Esophagus muscularis mucosa (tissue), 4 donors: Measurements from ENCODE around the gene KIAA2012. TPM values are rescaled to one million over a fixed set of nuclear protein-coding genes. Genes with fewer than 3 reads are reported as not detected.

Source experiments
- DNase-seq: peaks from one replicate; pipeline ENCODE4 v3.0.0-alpha.2; 2017; ENCODE audit errors: extremely low spot score
- H3K27ac ChIP-seq, 4 donors: fragments of 200-600 bp; sonication (generic); replicated peaks in 1 of 4; 1 replicate in 3 of 4; 2 replicates in 1 of 4; pipeline ENCODE4 v1.5.1; 2016 to 2019; ENCODE audit warnings: mild to moderate bottlenecking in 1 of 4
- H3K27me3 ChIP-seq, 4 donors: fragments of 200-600 bp; sonication (generic); one replicate each; pipeline versions ENCODE4 v1.5.1 to v1.6.0; 2016 to 2019
- H3K36me3 ChIP-seq, 4 donors: fragments of 200-600 bp; sonication (generic); one replicate each; pipeline ENCODE4 v1.5.1; 2016 to 2019
- H3K4me1 ChIP-seq, 4 donors: fragments of 200-600 bp; sonication (generic); one replicate each; pipeline ENCODE4 v1.5.1; 2016 to 2019
- H3K4me3 ChIP-seq, 4 donors: fragments of 200-600 bp; sonication (generic); 1 replicate in 2 of 4; 2 replicates in 2 of 4; pipeline ENCODE4 v1.5.1; 2016 to 2019; ENCODE audit warnings: mild to moderate bottlenecking in 4 of 4, moderate library complexity in 1 of 4
- H3K9me3 ChIP-seq, 4 donors: fragments of 200-600 bp; sonication (generic); 1 replicate in 3 of 4; 2 replicates in 1 of 4; pipeline ENCODE4 v1.5.1; 2016 to 2019
- CTCF ChIP-seq, 3 experiments: fragments of 200-600 bp in 2 of 3; fragments of 450-650 bp in 1 of 3; sonication (generic) in 2 of 3; IDR thresholded peaks; one replicate each; pipeline ENCODE4 v1.5.1; 2017 to 2019; ENCODE audit warnings: antibody characterized with exemption in 3 of 3, mild to moderate bottlenecking in 2 of 3, moderate library complexity in 1 of 3
- EP300 ChIP-seq: sonication (generic); formaldehyde crosslinking; IDR thresholded peaks from one replicate; pipeline ENCODE4 v1.6.1; 2017; ENCODE audit warnings: antibody characterized with exemption
- POLR2A ChIP-seq: fragments of 450-650 bp; IDR thresholded peaks from one replicate; pipeline ENCODE4 v1.6.1; 2017; ENCODE audit warnings: antibody characterized with exemption, moderate library complexity, mild to moderate bottlenecking, low read depth
- POLR2AphosphoS5 ChIP-seq, 2 donors: sonication (generic); formaldehyde crosslinking; IDR thresholded peaks; one replicate each; pipeline ENCODE4 v1.6.1; 2017; ENCODE audit warnings: antibody characterized with exemption in 2 of 2
- WGBS: methylation state at CpG from one replicate; pipeline ENCODE4 v1.1.5; 2018; 5-methylcytosine and 5-hydroxymethylcytosine counted together
- intact Hi-C: fragments of 100-400 bp; cut with DNase I; formaldehyde crosslinking; loops from one replicate; pipeline ENCODE4 v1.15.1; 2023
- total RNA-seq, 4 donors: library from RNA; depleted of rRNA; stranded (reverse); fragments of >200 nt; gene quantifications; one replicate each; pipeline versions ENCODE4 v1.1.0 to v1.2.1, GENCODE V29; 2016

Gene KIAA2012
- total RNA-seq, 4 donors from 2014 or later = 0.45 TPM; not detected in 3

- Histone ChIP-seq H3K27me3 (peaks cover 0 to 10% (median 0%) of the 10 kb centered on the region in 4 donors), H3K36me3 (no peaks in the 10 kb centered on the region), H3K9me3 (no peaks in the 10 kb centered on the region), H3K4me1 (peaks cover 14 to 54% (median 41%) of the 10 kb centered on the region in 4 donors), H3K4me3 (peak overlapping the region in 2 of 4 donors; percentile 70 to 78), H3K27ac (peak overlapping the region; percentile 96 to 99 (median 98))
- no peak for DNase-seq
- no peak for TF ChIP-seq POLR2AphosphoS5 (IDR thresholded peaks at IDR 0.05)
- TF ChIP-seq POLR2A = no peak
- no peak for TF ChIP-seq CTCF (IDR thresholded peaks at IDR 0.05)
- no peak for TF ChIP-seq EP300
- 47% methylated on average over 4 of the region's 4 CpGs for WGBS
- intact Hi-C loops = no loop called here
Observed at GRCh38 chr2:202040079-202040844, 32.8 kb upstream of the KIAA2012 start.

- Histone ChIP-seq H3K36me3 (no peaks in the 10 kb centered on the region), H3K27me3 (no peaks in the 10 kb centered on the region), H3K9me3 (no peaks in the 10 kb centered on the region), H3K4me1 (peaks cover 5 to 36% (median 30%) of the 10 kb centered on the region in 4 donors), H3K27ac (no peak overlapping the region), H3K4me3 (no peak overlapping the region)
- no peak for DNase-seq
- intact Hi-C loops = no loop called here
- TF ChIP-seq CTCF (IDR thresholded peaks at IDR 0.05) = no peak
- TF ChIP-seq POLR2A = no peak
- TF ChIP-seq EP300 = no peak
- no peak for TF ChIP-seq POLR2AphosphoS5 (IDR thresholded peaks at IDR 0.05)
- WGBS = 96% methylated on average over 5 of the region's 5 CpGs
Observed at GRCh38 chr2:202042444-202042843, 30.6 kb upstream of the KIAA2012 start.

- TF ChIP-seq CTCF (IDR thresholded peaks at IDR 0.05) = no peak
- no peak for TF ChIP-seq POLR2AphosphoS5 (IDR thresholded peaks at IDR 0.05)
- no peak for TF ChIP-seq EP300
- no peak for TF ChIP-seq POLR2A
- WGBS = 86% methylated on average over 6 of the region's 6 CpGs
Observed at GRCh38 chr2:202043475-202043874, 29.6 kb upstream of the KIAA2012 start.

GRCh38 chr2:202044777-202045176, 28.3 kb upstream of the KIAA2012 start:
- peaks cover 5 to 15% (median 14%) of the 10 kb centered on the region in 4 donors for H3K4me1 ChIP-seq
- H3K36me3 ChIP-seq = no peaks in the 10 kb centered on the region
- H3K9me3 ChIP-seq = no peaks in the 10 kb centered on the region
- TF ChIP-seq POLR2A (no peak), EP300 (no peak)
- H3K27ac ChIP-seq = no peak overlapping the region
- H3K4me3 ChIP-seq = no peak overlapping the region
- no peaks in the 10 kb centered on the region for H3K27me3 ChIP-seq
- intact Hi-C loops = no loop called here
- DNase-seq = no peak

More at GRCh38 chr2:202043475-202043874, 29.6 kb upstream of the KIAA2012 start:
- H3K4me1 ChIP-seq = peaks cover 5 to 27% (median 26%) of the 10 kb centered on the region in 4 donors
- no peak overlapping the region for H3K27ac ChIP-seq
- no peaks in the 10 kb centered on the region for H3K9me3 ChIP-seq
- no peak overlapping the region for H3K4me3 ChIP-seq
- intact Hi-C loops = no loop called here
- no peaks in the 10 kb centered on the region for H3K27me3 ChIP-seq
- no peak for DNase-seq
- H3K36me3 ChIP-seq = no peaks in the 10 kb centered on the region

- WGBS = 86% methylated on average over 7 of the region's 7 CpGs
- Histone ChIP-seq H3K4me3 (no peak overlapping the region), H3K4me1 (peaks cover 0 to 6% (median 3%) of the 10 kb centered on the region in 4 donors), H3K9me3 (no peaks in the 10 kb centered on the region), H3K27ac (no peak overlapping the region), H3K27me3 (no peaks in the 10 kb centered on the region), H3K36me3 (no peaks in the 10 kb centered on the region)
- no peak for DNase-seq
- TF ChIP-seq POLR2AphosphoS5 (IDR thresholded peaks at IDR 0.05) (no peak), EP300 (no peak), POLR2A (no peak)
- intact Hi-C loops = no loop called here
Observed at GRCh38 chr2:202046572-202046971, 26.5 kb upstream of the KIAA2012 start.
